Breast epithelium (tissue), 4 donors: ENCODE results near the gene CCDC138. TPM values are rescaled to one million over a fixed set of nuclear protein-coding genes. Genes with fewer than 3 reads are reported as not detected.

Source experiments
- DNase-seq, 2 donors: peaks; one replicate each; pipeline ENCODE4 v3.0.0-alpha.2; 2019; ENCODE audit warnings: low spot score in 2 of 2
- H3K27ac ChIP-seq, 2 donors: fragments of 200-600 bp; sonication (generic) in 1 of 2; one replicate each; pipeline ENCODE4 v1.5.1; 2016 to 2019; ENCODE audit warnings: mild to moderate bottlenecking in 1 of 2
- H3K27me3 ChIP-seq, 2 donors: fragments of 200-600 bp; sonication (generic) in 1 of 2; one replicate each; pipeline versions ENCODE4 v1.5.1 to v1.6.0; 2017 to 2019; ENCODE audit warnings: control low read depth in 1 of 2, mild to moderate bottlenecking in 1 of 2
- H3K36me3 ChIP-seq: fragments of 200-600 bp; one replicate; pipeline ENCODE4 v1.5.1; 2019
- H3K4me1 ChIP-seq, 2 donors: fragments of 200-600 bp; sonication (generic); one replicate each; pipeline ENCODE4 v1.5.1; 2016 to 2019; ENCODE audit warnings: control low read depth in 1 of 2
- H3K4me3 ChIP-seq, 3 donors: fragments of 200-600 bp; sonication (generic); 1 replicate in 2 of 3; 2 replicates in 1 of 3; pipeline ENCODE4 v1.5.1; 2016 to 2019; ENCODE audit warnings: mild to moderate bottlenecking in 3 of 3, moderate library complexity in 2 of 3
- H3K9me3 ChIP-seq, 2 donors: fragments of 200-600 bp; sonication (generic) in 1 of 2; one replicate each; pipeline ENCODE4 v1.5.1; 2016 to 2019; ENCODE audit warnings: control low read depth in 1 of 2
- CTCF ChIP-seq, 3 donors: fragments of 450-650 bp; IDR thresholded peaks; one replicate each; pipeline ENCODE4 v1.5.1; 2016 to 2017; ENCODE audit warnings: antibody characterized with exemption in 3 of 3, mild to moderate bottlenecking in 3 of 3, moderate library complexity in 3 of 3
- POLR2A ChIP-seq: fragments of 450-650 bp; IDR thresholded peaks from one replicate; pipeline ENCODE4 v1.6.1; 2016; ENCODE audit warnings: antibody characterized with exemption, mild to moderate bottlenecking, moderate library complexity
- POLR2AphosphoS5 ChIP-seq, 3 donors: sonication (generic); formaldehyde crosslinking; IDR thresholded peaks; one replicate each; pipeline ENCODE4 v1.6.1; 2017; ENCODE audit warnings: antibody characterized with exemption in 3 of 3
- intact Hi-C: fragments of 100-400 bp; cut with DNase I; formaldehyde crosslinking; loops from one replicate; pipeline ENCODE4 v1.15.1; 2023; ENCODE audit warnings: low total_unique reads
- total RNA-seq, 3 donors: library from RNA; depleted of rRNA; stranded (reverse); fragments of >200 nt; gene quantifications; one replicate each; pipeline ENCODE4 v1.1.0, GENCODE V29; 2016

CCDC138 gene
- total RNA-seq, 3 donors from 2014 or later: 2.1 to 13.5 (median 5.2) TPM

- Histone ChIP-seq H3K27me3 (no peaks in the 10 kb centered on the region), H3K4me3 (no peak overlapping the region), H3K36me3 (no peaks in the 10 kb centered on the region), H3K4me1 (no peaks in the 10 kb centered on the region), H3K9me3 (peaks cover 0 to 7% of the 10 kb centered on the region in 2 donors), H3K27ac (no peak overlapping the region)
- TF ChIP-seq POLR2A: no peak
- TF ChIP-seq CTCF (IDR thresholded peaks at IDR 0.05): no peak
- no peak for TF ChIP-seq POLR2AphosphoS5 (IDR thresholded peaks at IDR 0.05)
- no peak for DNase-seq
- intact Hi-C loops: no loop called here
Observed at GRCh38 chr2:108829578-108830310, 43.2 kb downstream of the CCDC138 start.

- Histone ChIP-seq H3K27me3 (no peaks in the 10 kb centered on the region), H3K27ac (no peak overlapping the region), H3K4me1 (no peaks in the 10 kb centered on the region), H3K9me3 (peaks cover 0 to 7% of the 10 kb centered on the region in 2 donors), H3K4me3 (no peak overlapping the region), H3K36me3 (no peaks in the 10 kb centered on the region)
- intact Hi-C loops: no loop called here
- no peak for TF ChIP-seq POLR2AphosphoS5 (IDR thresholded peaks at IDR 0.05)
- no peak for TF ChIP-seq POLR2A
- no peak for TF ChIP-seq CTCF (IDR thresholded peaks at IDR 0.05)
- no peak for DNase-seq
Observed at GRCh38 chr2:108833219-108833618, 46.6 kb downstream of the CCDC138 start.

GRCh38 chr2:108834620-108835019 lies 48.0 kb downstream of the CCDC138 start:
- Histone ChIP-seq H3K4me1 (no peaks in the 10 kb centered on the region), H3K9me3 (peaks cover 0 to 7% of the 10 kb centered on the region in 2 donors), H3K27ac (no peak overlapping the region), H3K36me3 (no peaks in the 10 kb centered on the region), H3K27me3 (no peaks in the 10 kb centered on the region), H3K4me3 (no peak overlapping the region)
- DNase-seq: no peak
- intact Hi-C loops: no loop called here
- no peak for TF ChIP-seq POLR2A
- TF ChIP-seq CTCF (IDR thresholded peaks at IDR 0.05): no peak
- no peak for TF ChIP-seq POLR2AphosphoS5 (IDR thresholded peaks at IDR 0.05)

GRCh38 chr2:108835040-108835439 lies 48.5 kb downstream of the CCDC138 start:
- Histone ChIP-seq H3K27ac (no peak overlapping the region), H3K9me3 (peaks cover 0 to 7% of the 10 kb centered on the region in 2 donors), H3K36me3 (no peaks in the 10 kb centered on the region), H3K4me1 (no peaks in the 10 kb centered on the region), H3K27me3 (no peaks in the 10 kb centered on the region), H3K4me3 (no peak overlapping the region)
- TF ChIP-seq POLR2A: no peak
- no peak for TF ChIP-seq CTCF (IDR thresholded peaks at IDR 0.05)
- TF ChIP-seq POLR2AphosphoS5 (IDR thresholded peaks at IDR 0.05): no peak
- intact Hi-C loops: no loop called here
- DNase-seq: no peak

- Histone ChIP-seq H3K36me3 (no peaks in the 10 kb centered on the region), H3K4me3 (no peak overlapping the region), H3K9me3 (peaks cover 0 to 12% of the 10 kb centered on the region in 2 donors), H3K27me3 (no peaks in the 10 kb centered on the region), H3K4me1 (no peaks in the 10 kb centered on the region), H3K27ac (no peak overlapping the region)
- TF ChIP-seq POLR2A: no peak
- TF ChIP-seq POLR2AphosphoS5 (IDR thresholded peaks at IDR 0.05): no peak
- TF ChIP-seq CTCF (IDR thresholded peaks at IDR 0.05): no peak
- intact Hi-C loops: no loop called here
- no peak for DNase-seq
Observed at GRCh38 chr2:108837198-108837597, 50.6 kb downstream of the CCDC138 start.
